H4 (cell line): ENCODE results near the gene CAMK2B. TPM values are rescaled to one million over a fixed set of nuclear protein-coding genes. Genes with fewer than 3 reads are reported as not detected.

Experiments
- DNase-seq: peaks from one replicate; pipeline ENCODE4 v3.0.0-alpha.2; 2015; ENCODE audit warnings: low spot score
- total RNA-seq: library from RNA; depleted of rRNA; stranded (reverse); fragments of >200 nt; shearing (Covaris generic); gene quantifications from 2 replicates; pipeline ENCODE4 v1.2.3, GENCODE V29; 2014; rRNA removed

Gene CAMK2B
- 0.06 TPM in 1 of 2 replicates, not detected in the other for total RNA-seq

DNA sequence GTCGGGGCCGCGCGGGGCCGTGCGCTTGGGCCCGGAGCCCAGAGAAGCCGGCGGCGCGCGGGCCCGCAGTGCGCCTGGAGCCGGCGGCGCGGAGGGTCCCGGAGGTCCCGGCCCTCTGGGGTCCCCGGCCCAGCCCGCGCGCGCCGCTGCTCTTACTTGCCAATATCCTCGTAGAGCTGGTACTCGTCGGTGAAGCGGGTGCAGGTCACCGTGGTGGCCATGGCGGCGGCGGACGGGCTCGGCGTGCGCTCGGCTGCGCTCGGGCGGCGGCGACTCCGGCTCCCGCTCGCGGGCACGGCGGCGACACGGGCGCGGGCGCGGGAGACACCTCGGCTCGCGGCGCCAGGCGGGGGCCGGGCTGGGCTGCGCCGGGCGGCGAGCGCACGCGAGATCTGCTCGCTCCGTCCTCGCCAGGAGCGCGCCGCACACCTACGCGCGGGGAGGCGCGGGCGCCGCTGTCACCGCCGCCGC, at the start of gene CAMK2B:
CAMK2B (minus strand) TSS at position 394 of the 471 bp plus-strand sequence; CDS start at position 221, 173 bp downstream.
- DNase-seq: no peak

GRCh38 chr7:44374007-44374763, 48.8 kb upstream of the CAMK2B start:
- no peak for DNase-seq

GRCh38 chr7:44373418-44373740, 48.0 kb upstream of the CAMK2B start:
- no peak for DNase-seq

DNA sequence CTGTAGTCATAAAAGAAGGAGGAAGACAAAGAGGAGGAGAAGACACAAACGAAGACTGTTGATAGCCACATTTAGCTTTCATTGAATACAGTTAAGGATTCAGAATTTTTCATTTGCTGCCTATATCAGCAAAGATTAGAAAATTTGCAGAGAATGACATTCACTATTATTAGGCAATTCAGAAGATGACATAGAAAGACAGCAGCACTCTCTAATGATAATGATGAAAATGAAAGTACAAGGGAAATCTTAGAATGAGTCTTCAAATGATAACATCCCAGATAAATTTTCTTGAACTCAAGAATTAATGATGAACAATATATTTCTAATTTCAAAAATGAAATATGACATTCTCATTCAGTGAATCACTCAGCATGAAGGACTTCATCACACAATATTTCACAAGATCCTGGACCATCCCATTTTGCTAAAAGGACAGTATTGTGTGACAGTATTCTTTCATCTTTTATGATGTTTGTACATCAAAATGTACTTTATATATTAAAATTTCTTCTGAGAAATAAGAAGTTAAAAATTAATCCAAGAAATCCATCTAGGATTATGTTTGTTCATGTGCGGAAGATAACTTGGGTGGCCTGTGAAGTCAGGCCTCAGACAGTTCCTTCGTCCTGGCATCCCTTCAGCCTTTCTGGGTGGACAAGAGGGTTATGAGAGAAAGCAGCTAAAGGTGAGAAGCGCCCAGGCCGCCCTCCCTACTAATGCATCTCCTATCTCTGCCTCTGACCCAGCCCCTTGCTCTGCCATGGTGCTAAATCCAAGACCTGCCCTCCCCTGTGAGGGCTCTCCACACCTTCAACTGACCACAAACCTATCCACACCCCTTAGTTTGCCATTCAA, 47.4 kb upstream of the CAMK2B start:
- DNase-seq: no peak

DNA sequence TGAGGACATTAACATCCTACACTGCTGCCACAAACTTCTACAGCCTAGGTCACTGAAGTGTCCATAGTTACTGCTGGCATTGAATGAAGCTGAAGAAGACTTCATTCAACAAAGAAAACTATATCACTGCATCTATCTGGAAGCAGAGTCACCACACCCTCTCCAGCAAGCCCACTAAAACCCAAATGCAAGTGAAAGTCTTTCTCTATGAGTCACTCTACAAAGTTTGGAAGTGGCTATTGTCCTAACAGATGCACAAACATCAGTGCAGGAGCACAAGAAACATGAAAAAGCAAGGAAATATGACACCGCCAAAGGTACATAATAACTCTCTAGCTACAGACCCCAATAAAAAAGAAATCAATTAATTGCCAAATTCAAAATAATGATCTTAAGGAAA, 43.5 kb upstream of the CAMK2B start:
- no peak for DNase-seq

DNA sequence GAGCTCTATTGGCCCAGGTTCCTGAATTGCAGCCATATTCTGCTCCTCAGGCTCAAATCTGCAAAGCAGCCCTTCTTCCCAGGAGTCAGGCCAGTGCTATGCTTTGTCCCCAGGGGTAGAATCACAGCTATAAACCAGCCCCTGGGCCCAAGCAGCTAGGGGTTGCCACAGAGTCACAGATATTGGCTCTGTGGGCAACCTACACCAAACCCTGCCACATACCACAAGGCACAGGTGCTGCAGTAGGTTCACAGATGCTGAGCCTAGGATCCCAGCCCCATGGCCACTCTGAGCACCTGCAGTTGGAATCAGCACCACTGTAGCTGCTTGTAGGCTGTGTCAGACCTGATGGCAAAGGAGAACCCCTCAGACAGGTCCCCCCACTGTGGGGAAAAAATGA, 43.1 kb upstream of the CAMK2B start:
- no peak for DNase-seq

GRCh38 chr7:44367475-44368043, 42.2 kb upstream of the CAMK2B start:
- no peak for DNase-seq

DNA sequence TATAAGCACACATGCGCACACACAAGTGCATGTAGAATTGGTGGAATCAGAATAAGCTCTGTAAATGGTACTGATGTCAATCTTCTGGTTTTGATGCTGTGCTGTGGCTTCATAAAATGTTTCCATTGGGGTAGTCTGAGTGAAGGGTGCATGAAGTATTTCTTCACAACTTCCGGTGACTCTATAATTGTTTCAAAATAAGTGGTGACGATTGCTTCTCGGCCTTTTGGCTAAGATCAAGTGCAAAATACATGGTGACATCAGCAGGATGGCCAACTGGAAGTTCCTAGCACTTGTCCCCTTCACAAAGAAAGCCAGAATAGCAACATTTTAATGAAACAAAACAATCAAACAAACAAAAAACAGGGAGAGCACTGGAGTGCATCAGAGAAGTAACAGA, 41.6 kb upstream of the CAMK2B start:
- no peak for DNase-seq

- DNase-seq: no peak
Observed at GRCh38 chr7:44353668-44354067, 28.3 kb upstream of the CAMK2B start.

DNA sequence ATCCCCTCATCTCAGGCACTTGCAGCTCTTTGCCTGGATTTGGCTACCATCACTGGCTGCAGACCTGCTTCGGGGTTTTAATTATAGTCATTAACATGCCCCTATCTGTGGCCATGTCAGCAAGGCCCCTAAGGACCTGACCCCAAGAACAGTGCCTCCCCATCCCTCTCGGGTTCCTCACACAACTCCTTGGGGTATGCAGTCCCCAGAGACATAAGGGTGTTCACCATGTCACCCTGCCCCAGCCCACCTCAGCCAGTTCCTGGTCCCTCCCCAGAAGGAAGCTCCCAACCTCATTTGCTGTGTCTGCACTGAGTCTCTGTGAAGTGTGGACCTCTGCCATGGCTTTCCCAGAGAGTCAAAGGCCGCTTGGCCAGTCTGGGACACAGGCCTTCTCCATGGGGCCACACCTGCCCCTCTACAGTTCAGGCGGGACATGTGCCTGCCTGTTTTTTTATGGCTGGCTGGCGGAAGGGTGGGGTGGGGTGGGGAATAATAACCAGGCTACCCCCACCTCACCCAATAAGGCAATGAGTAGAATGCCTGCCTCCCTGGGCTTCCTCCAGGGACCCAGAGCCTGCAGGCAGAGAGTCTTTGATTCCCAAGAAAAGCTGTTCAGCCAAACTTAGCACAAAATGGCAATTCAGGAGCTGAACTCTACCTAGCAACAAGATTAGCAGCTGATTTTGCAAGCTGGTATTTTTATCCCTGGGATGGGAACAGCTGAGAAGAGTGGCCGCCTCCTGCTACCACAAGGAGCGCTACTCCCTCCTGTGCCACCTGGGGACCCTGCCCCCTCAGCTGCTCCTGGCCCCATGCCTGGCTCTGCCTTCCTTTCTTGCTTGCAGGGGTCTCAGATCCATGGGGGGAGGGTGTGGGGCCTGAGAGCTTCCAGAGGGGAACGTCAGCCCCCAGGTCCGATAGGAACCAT, 23.7 kb upstream of the CAMK2B start:
- DNase-seq: no peak

DNA sequence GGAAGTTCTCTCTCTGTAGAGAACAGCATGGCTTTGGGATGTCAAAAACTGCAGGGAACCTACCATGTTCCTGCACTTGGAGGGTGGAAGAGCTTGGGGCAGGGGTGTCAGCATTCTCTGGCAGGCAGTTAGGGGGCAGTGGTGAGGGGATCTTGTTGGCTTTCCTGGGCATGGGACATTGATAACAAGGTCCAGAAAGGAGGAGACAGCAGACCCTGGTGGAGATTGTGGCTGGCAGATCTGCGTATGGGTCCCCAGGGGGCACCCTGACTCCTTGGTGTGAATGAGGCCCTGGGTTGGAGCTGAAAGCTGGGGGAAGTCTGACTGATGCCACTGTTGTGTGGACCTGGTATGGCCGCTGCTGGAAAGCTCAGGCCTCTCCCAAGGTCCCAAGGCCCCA, 22.9 kb upstream of the CAMK2B start:
- no peak for DNase-seq

GRCh38 chr7:44347546-44348114, 22.2 kb upstream of the CAMK2B start:
- no peak for DNase-seq

GRCh38 chr7:44346063-44346462, 20.7 kb upstream of the CAMK2B start:
- DNase-seq: no peak

- no peak for DNase-seq
Observed at GRCh38 chr7:44341401-44341800, 16.0 kb upstream of the CAMK2B start.

- DNase-seq: no peak
Observed at GRCh38 chr7:44338600-44338999, 13.2 kb upstream of the CAMK2B start.

DNA sequence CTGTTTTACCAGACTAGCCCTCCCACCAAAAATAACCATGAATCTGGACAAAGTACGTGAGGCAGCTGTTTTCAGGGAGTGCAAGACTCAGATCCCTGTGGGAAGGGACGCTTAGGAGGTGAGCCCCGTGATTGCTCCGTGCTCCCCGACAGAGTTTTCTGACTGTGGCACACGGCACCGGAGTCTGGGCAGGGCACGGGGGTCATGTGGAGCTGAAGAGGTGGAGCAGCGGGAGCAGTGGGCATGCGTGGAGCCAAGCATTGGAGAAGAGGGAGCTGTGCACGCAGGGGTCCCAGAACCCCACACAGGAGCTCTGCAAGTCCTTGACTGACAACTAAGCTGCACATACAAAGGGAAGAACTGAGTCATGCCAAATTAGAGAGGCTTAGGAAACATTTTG, 11.1 kb upstream of the CAMK2B start:
- no peak for DNase-seq

GRCh38 chr7:44335184-44335583, 9.8 kb upstream of the CAMK2B start:
- no peak for DNase-seq

- no peak for DNase-seq
Observed at GRCh38 chr7:44334734-44335097, 9.3 kb upstream of the CAMK2B start.

DNA sequence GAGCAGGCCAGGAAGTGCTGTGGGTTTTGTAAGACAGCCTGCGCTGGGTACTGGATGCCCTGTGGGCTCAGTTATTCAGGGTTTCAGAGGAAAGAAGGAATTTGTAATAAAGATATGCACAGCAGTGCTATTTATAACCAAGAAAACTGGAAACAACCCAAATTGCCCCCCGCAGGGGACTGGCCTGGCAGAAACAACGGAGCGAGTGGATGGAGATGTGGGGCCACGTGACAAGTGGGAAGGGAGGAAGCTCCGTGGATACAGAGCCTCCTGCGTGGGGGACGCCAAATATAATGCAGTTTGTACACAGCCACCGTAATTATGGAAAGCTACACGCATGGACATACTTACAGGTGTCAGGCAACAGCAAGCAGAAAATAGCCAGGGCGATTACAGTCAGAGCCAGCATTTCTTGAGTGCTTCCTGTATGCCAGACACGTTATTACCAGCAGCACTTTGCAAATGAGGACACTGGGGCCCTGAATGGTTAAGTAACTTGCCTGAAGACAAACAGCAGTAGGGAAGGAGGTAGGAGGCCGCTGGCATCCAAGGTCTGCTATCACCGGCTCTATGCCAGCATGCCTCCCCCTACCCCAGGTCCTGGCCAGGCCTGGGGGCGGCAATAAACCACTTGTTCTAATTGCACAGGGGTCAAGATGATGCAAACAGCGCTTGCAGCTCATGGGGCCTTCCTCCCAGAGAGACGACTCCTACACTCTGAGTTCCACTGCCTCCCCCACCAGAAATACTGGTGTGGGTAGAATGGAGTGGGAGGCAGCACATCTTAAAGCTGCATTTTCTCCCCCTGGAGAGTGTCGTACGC, 8.7 kb upstream of the CAMK2B start:
- DNase-seq: peak; percentile 9

DNA sequence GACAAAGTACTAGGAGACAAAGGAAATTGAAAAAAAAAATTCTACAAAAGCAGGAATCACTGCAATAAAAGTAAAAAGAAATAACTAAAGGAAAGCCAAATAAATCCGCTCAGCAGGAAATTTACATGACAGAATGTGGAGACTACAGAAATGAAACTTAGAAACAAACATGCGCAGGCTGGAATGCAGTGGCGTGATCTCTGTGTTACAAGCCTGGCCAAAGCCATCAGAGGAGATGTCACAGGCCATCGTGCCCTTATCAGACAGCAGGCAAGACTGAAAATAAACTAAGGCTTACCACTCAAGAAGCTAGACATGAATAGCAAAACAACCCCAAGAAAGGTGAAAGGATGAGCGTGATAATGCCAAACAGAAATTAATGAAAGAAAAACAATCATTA, 6.3 kb upstream of the CAMK2B start:
- no peak for DNase-seq
